Activated CD8-positive, alpha-beta memory T cell treated with anti-CD3 and anti-CD28 coated beads for 36 hours (primary cell): ENCODE data around the gene EPN1. TPM values are rescaled to one million over a fixed set of nuclear protein-coding genes. Genes with fewer than 3 reads are reported as not detected.

ENCODE experiments used
- CTCF ChIA-PET: fragments of 350-600 bp; sonication (Branson Sonifier 250); formaldehyde crosslinking; loops from one replicate; lab custom pipeline; 2021; ENCODE audit warnings: antibody characterized with exemption; lab: Charles Lee
- POLR2A ChIA-PET: fragments of 350-600 bp; sonication (Branson Sonifier 250); formaldehyde crosslinking; loops from one replicate; lab custom pipeline; 2021; ENCODE audit warnings: antibody characterized with exemption; lab: Charles Lee
- total RNA-seq, 2 experiments: library from RNA; stranded (reverse); gene quantifications; one replicate each; pipeline ENCODE4 v1.2.3, GENCODE V29; 2021

Gene EPN1
- total RNA-seq, 2 experiments from 2014 or later = 40.1 to 41.8 TPM

GRCh38 chr19:55654323-55654867, 20.6 kb upstream of the EPN1 start:
- ChIA-PET POLR2A (interaction anchor here (1.1 to 1.6 kb wide), 4 partner anchors 11 to 537 kb away, joined by 3 to 9 read pairs (median 4); partner anchors contain the start of genes FIZ1, PPP1R12C and ZNF581), CTCF (interaction anchor here (0.8 to 3.9 kb wide), 9 partner anchors 10 to 1191 kb away, joined by 3 to 29 read pairs (median 4); partner anchors contain the start of genes LENG9, TMEM238 and ZNF581)

GRCh38 chr19:55654868-55655647, 20.0 kb upstream of the EPN1 start, which contains the start of gene U2AF2:
Gene U2AF2, plus strand, starts transcription at chr19:55655035. Its CDS starts 70 bp downstream, at chr19:55655105.
- POLR2A ChIA-PET = interaction anchor here (1.1 to 1.6 kb wide), 4 partner anchors 12 to 538 kb away, joined by 3 to 9 read pairs (median 4); partner anchors contain the start of genes FIZ1, PPP1R12C and ZNF581
- CTCF ChIA-PET = interaction anchor here (0.8 to 3.9 kb wide), 8 partner anchors 11 to 1192 kb away, joined by 3 to 29 read pairs (median 4); partner anchors contain the start of genes LENG9, TMEM238 and ZNF581

- POLR2A ChIA-PET = no interaction called here
- CTCF ChIA-PET = no interaction called here
Measured at GRCh38 chr19:55655648-55656040, 19.4 kb upstream of the EPN1 start.

DNA sequence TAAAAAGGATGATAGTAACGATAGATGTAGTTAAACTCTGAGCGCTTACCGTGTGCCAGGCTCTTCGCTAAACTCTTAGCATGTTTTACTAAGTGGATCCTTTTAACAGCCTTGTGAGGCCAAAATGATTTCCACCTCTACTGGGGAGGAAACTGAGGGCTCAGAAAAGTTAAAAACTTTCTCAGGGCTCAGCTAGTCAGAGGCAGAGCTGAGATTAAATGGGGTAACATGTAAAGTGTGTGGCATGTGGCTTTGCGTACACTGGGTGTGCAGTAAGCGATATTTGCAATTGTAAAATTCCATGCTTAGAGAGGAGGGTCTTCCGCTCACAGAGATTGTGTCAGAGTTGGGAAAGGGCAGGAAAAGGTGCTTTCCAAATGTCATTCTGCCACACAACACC, 18.5 kb upstream of the EPN1 start:
- CTCF ChIA-PET = interaction anchor here (0.6 to 1.6 kb wide), 3 partner anchors 16 to 24 kb away, joined by 3 to 7 read pairs (median 3); partner anchors contain the start of gene ZNF580
- POLR2A ChIA-PET = interaction anchor here (1.2 kb wide), 1 partner anchor 15 kb away, joined by 5 read pairs; no protein-coding TSS in a partner anchor

DNA sequence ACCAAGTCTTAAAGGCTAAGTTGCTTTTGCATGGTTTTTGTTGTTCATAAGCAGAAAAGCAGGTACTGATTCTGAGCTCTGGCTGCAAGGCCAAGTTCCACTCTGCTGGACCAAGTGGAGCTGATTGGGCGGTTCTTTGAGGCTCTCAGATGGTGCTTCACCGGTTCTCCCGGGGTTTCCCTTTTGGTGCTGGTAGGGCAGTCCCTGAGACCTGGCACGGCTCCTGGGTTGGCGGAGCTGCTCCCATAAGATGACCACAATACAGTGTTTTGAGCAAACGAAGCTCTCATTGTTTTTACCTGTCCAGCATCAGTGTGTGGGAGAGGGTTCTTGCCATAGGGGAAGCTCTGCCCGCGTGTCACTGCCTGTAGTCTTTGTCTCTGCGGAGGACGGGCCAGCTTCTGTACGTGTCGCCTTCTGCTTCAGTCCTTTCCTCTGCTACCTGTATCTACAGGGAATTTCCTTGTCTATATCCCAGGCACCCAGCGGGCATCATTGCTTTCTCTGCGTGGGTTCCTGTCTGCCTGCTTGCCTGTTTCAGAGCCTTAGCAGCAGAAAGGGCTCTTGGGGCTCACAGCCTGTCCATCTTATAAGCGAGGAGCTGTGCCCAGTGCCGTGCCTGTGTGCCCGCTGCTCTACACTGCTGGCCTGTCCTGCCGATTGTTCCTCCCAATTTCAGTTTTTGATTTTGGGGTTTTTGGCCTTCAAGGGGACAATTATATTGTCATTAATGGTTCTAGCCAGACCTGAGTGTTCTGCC, 17.9 kb upstream of the EPN1 start:
- ChIA-PET POLR2A (interaction anchor here (0.5 to 1.2 kb wide), 3 partner anchors 11 to 37 kb away, joined by 4 to 6 read pairs (median 5); no protein-coding TSS in a partner anchor), CTCF (interaction anchor here (0.7 to 1.6 kb wide), 3 partner anchors 15 to 25 kb away, joined by 3 to 7 read pairs (median 4); partner anchors contain the start of gene ZNF580)

DNA sequence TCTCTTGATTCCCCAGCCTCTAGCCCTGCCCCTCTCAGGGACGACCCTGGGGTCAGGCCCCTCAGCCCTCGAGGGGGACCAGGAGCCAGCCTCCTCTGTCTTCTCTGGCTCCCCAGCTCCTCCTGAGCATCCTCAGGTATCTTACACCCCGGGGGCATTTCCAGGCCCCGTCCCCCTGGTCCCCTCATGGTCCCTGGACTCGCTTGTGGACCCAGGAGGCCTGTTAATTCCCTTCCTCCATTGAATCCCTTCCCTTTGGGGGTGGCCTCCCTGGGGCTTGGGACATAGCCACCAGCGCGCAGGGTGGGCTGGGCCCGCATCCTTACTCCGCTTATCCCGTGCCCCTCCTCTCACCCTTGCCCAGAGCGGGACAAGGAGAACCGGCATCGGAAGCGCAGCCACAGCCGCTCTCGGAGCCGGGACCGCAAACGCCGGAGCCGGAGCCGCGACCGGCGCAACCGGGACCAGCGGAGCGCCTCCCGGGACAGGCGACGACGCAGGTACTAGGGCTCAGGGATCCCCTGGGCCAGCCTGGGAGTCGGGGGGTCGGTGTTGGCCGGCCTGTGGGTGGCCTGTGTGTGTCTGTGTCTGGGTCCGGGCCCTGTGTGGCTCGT, 16.1 kb upstream of the EPN1 start:
- ChIA-PET POLR2A (interaction anchor here (0.5 kb wide), 1 partner anchor 14 kb away, joined by 3 read pairs; no protein-coding TSS in a partner anchor), CTCF (no interaction called here)

- CTCF ChIA-PET = no interaction called here
- POLR2A ChIA-PET = interaction anchor here (0.7 kb wide), 1 partner anchor 11 kb away, joined by 3 read pairs; no protein-coding TSS in a partner anchor
Measured at GRCh38 chr19:55659822-55660221, 15.2 kb upstream of the EPN1 start.

- POLR2A ChIA-PET = no interaction called here
- CTCF ChIA-PET = interaction anchor here (0.5 kb wide), 1 partner anchor 242 kb away, joined by 5 read pairs; no protein-coding TSS in a partner anchor
Measured at GRCh38 chr19:55660404-55660803, 14.6 kb upstream of the EPN1 start.

- CTCF ChIA-PET = no interaction called here
- POLR2A ChIA-PET = no interaction called here
Measured at GRCh38 chr19:55660991-55661390, 14.0 kb upstream of the EPN1 start.

GRCh38 chr19:55661826-55662225, 13.2 kb upstream of the EPN1 start:
- CTCF ChIA-PET = no interaction called here
- POLR2A ChIA-PET = no interaction called here

DNA sequence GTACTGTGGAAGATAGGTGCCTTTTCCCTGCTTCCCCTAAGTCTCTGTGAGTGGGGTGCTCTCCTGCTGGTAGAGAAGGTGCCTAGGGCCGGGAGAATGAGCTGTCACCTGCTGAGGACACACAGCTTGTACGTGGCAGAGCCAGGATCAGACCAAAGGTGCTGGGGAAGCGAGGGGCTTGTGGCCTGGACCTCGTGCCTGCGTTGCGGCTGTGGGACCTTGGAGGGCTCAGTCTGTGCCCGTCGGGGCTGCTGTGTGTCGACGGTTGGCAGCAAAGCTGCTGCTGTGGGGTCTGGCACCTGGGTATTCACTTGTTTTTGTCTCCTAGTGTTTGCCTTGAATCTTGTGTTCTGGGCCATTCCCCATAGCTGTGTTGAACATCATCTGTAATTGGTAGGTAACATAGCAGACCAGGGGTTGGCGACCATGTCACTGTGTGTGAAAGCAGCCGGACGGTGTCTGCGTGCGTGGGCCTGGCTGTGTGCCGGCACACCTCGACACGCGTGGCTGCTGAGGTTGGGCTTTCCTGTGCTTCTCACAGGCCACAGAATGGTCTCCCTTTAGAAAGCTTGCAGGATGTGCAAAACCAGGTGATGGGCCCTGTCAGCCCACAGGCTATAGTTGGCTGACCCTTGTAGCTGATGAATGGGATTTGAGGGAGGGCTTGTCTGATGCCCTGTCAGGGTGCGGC, 11.0 kb upstream of the EPN1 start:
- POLR2A ChIA-PET = no interaction called here
- CTCF ChIA-PET = interaction anchor here (1.0 kb wide), 2 partner anchors 11 to 21 kb away, joined by 3 read pairs; no protein-coding TSS in a partner anchor

GRCh38 chr19:55666343-55667005, 8.6 kb upstream of the EPN1 start:
- ChIA-PET POLR2A (no interaction called here), CTCF (interaction anchor here (0.6 kb wide), 1 partner anchor 215 kb away, joined by 3 read pairs; no protein-coding TSS in a partner anchor)

GRCh38 chr19:55667006-55667381, 8.0 kb upstream of the EPN1 start:
- ChIA-PET POLR2A (no interaction called here), CTCF (interaction anchor here (0.6 kb wide), 1 partner anchor 215 kb away, joined by 3 read pairs; no protein-coding TSS in a partner anchor)

DNA sequence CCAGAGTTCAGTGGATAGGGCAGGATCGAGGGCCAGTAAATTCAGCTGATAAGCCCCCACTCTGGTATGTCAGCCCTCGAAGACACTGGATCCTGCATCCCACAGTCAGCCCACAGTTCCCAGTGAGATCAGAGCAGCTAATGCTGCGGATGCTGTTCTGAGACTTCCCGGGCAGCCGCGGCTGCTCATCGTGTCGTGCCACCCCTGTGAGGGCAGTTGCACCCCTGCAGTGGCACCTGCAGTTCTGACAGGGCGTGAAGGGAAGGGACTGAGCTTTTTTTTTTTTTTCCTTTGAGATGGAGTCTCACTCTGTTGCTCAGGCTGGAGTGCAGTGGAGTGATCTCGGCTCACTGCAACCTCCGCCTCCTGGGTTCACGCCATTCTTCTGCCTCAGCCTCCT, 7.5 kb upstream of the EPN1 start:
- CTCF ChIA-PET = interaction anchor here (0.6 kb wide), 2 partner anchors 36 to 216 kb away, joined by 3 read pairs; no protein-coding TSS in a partner anchor

DNA sequence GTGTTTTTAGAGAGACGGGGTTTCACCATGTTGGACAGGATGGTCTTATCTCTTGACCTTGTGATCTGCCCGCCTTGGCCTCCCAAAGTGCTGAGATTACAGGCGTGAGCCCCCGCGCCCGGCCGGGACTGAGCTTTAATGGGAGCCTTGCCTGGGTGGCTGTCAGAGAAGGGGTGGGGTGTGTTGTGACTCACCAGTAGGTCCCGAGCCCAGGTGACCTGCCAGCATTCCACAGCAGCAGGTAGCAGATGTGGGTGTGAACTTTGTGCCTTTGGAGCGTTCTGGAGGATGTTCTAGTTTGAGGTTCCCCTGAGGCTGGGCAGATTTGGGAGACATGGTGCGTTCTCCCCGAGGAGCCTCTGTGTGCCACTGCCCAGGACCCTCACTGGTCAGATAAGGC, 7.1 kb upstream of the EPN1 start:
- CTCF ChIA-PET = interaction anchor here (0.6 kb wide), 1 partner anchor 36 kb away, joined by 3 read pairs; no protein-coding TSS in a partner anchor
- POLR2A ChIA-PET = interaction anchor here (0.6 kb wide), 1 partner anchor 11 kb away, joined by 4 read pairs; no protein-coding TSS in a partner anchor

More for the DNA sequence above, 7.5 kb upstream of the EPN1 start:
- POLR2A ChIA-PET = no interaction called here

- ChIA-PET POLR2A (interaction anchor here (0.6 kb wide), 1 partner anchor 11 kb away, joined by 4 read pairs; no protein-coding TSS in a partner anchor), CTCF (no interaction called here)
Measured at GRCh38 chr19:55668603-55669348, 6.2 kb upstream of the EPN1 start.
